Cardiac septum (tissue), 1 donor: Measurements from ENCODE around the gene CLIP2. TPM values are rescaled to one million over a fixed set of nuclear protein-coding genes. Genes with fewer than 3 reads are reported as not detected.
"Not testable (repeated sequence)": the region's sequence is repeated elsewhere in the genome, so short reads cannot be mapped to it uniquely, and the experiment has no call there.

Source experiments
- DNase-seq: peaks from one replicate; pipeline ENCODE4 v3.0.0-alpha.2; 2020; ENCODE audit warnings: low spot score
- intact Hi-C: fragments of 100-400 bp; cut with DNase I; formaldehyde crosslinking; loops from one replicate; pipeline ENCODE4 v1.14.0; 2022
- total RNA-seq: library from RNA; stranded (reverse); fragmentation: NEBNext Ultra II Directional; extraction: Animal tissue kit (Norgen Biotek cat#: 25700); gene quantifications from one replicate; pipeline ENCODE4 v1.2.1, GENCODE V29; 2021
- donor health status: DM: no; HTN: no; CAD: no.

CLIP2 gene
- total RNA-seq, 1 donor from 2014 or later = 9.9 TPM

DNA sequence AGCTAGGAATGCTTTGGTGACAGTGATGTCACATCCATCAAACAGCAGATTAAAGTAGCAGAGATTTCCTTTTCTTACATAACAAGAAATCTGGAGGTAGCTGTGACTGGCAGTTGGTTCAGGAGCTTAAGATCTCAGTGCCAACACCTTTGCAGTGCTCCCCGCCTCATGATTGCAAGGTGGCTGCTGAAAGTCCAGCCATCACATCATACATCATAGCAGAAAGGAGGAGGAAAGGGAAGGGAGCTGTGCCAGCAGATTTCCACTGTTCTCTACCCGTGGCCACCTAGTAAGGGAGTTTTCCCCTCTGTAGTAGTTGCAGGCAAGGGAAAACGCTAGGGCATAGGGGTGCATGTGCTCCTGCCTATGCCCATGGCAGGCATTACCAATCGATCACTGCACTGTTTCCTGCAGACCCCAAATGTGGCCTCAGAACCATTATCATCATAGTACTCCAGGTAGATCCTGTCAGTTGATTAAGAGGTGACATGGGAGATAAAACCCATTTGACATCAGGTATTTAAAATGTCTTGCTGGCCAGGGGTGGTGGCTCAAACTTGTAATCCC, 106.6 kb downstream of the CLIP2 start:
- intact Hi-C loops = no loop called here
- no peak for DNase-seq

- intact Hi-C loops = no loop called here
- no peak for DNase-seq
These were observed 107.8 kb downstream of the CLIP2 start for GRCh38 chr7:74396993-74397392.

GRCh38 chr7:74398426-74398825, 109.2 kb downstream of the CLIP2 start:
- intact Hi-C loops = no loop called here

GRCh38 chr7:74399006-74399405, 109.8 kb downstream of the CLIP2 start:
- intact Hi-C loops = no loop called here
- DNase-seq = no peak

More at GRCh38 chr7:74398426-74398825, 109.2 kb downstream of the CLIP2 start:
- no peak for DNase-seq

DNA sequence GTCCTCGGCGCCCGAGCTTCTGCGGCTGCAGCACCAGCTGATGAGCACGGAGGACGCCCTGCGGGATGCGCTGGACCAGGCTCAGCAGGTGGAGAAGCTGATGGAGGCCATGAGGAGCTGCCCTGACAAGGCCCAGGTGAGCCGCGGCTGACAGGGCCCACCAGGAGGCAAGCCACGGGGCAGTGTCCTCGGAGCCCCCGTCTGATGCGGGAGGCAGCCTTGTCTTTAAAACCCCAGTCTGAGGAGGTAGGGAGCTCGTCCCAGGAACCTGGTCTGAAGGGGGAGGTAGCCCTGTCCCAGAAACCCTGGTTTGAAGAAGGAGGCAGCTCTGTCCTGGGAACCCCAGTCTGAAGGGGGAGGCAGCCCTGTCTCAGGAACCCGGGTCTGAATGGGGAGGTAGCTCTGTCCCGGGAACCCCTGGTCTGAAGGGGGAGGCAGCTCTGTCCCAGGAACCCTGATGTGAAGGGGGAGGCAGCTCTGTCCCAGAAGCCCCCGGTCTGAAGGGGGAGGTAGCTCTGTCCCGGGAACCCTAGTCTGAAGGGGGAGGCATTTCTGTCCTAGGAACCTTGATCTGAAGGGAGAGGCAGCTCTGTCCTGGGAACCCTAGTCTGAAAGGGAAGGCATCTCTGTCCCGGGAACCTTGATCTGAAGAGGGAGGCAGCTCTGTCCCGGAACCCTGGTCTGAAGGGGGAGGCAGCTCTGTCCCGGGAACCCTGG, 111.4 kb downstream of the CLIP2 start:
- DNase-seq = no peak
- intact Hi-C loops = loop anchor here (2.0 to 5.0 kb wide), 3 partner anchors 194 to 533 kb away; no protein-coding TSS in a partner anchor

DNA sequence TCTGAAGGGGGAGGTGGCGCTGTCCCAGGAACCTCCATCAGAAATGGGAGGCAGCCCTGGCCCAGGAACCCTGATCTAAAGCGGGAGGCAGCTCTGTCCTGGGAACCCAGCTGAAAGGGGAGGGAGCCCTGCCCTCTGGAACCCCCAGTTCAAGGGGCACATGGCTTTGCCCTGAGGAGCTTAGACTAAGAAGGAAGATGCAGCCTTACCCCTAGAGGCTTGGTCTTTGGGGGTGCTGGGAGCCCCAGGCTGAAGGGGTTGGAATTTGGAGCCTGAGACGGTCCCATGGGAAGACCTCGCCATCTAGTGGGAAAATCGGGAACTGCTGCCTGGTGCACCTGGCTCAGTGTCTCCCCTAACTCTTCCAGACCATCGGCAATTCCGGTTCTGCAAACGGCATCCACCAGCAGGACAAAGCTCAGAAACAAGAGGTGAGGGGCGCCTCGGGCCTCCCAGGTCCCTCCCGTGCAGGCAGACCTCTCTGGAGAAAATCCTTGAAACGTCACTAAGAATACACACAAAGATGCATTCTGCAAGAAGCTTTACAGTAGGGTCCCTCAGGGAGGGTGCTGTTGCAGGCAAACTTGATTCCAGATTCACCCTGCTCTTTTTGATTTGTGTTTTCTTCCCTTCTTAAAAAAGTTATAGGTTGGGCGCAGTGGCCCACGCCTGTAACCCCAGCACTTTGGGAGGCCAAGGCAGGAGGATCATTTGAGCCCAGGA, 112.1 kb downstream of the CLIP2 start:
- DNase-seq = no peak

GRCh38 chr7:74402668-74403067, 113.5 kb downstream of the CLIP2 start:
- intact Hi-C loops = loop anchor here (5.0 kb wide), 2 partner anchors 335 to 535 kb away; no protein-coding TSS in a partner anchor
- not testable (repeated sequence) for DNase-seq

More for the DNA sequence above, 112.1 kb downstream of the CLIP2 start:
- intact Hi-C loops = loop anchor here (2.0 to 5.0 kb wide), 3 partner anchors 194 to 534 kb away; no protein-coding TSS in a partner anchor

DNA sequence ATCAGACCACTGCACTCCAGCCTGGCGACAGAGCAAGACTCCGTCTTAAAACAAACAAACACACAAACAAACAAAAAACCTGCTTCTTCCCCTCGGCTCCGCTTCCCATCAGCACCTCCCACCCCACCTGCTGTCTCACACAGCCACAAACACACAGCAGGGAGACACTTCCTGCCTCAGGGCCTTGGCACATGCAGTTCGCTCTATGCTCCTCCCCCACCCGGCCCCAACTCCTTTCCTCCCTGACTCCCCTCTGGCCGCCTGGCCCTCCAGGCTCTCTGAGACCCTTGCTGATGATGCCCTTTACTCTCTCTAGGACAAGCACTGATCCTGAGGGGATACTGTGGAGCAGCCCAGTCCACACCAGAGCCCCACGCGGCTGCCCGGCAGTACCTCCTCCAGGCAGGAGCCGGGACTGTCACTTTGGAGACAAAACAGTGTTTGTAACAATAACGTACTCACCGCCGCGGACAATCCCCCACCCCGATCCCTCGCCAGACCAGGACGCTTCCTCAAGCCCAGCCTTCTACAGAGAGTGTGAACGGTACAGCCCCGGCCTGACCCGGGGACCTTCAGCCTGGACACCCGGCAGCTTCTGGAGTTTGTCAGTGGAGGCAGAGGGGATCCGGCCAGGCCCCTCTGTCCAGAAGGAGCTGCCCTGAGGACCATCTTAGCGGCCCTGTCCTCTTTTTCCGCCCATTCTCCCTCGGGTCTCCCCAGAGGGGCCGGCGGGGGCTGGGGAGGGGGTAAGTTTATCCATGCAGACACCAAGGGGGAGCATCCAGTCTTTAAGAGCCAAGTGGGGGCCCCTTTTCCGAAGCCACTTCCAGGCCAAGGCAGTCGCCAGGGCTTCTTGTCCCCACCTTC, 114.5 kb downstream of the CLIP2 start:
- intact Hi-C loops = loop anchor here (5.0 kb wide), 2 partner anchors 336 to 536 kb away; no protein-coding TSS in a partner anchor
- no peak for DNase-seq

- intact Hi-C loops = loop anchor here (5.0 kb wide), 2 partner anchors 337 to 537 kb away; no protein-coding TSS in a partner anchor
- no peak for DNase-seq
These were observed 115.1 kb downstream of the CLIP2 start for GRCh38 chr7:74404388-74404700.

DNA sequence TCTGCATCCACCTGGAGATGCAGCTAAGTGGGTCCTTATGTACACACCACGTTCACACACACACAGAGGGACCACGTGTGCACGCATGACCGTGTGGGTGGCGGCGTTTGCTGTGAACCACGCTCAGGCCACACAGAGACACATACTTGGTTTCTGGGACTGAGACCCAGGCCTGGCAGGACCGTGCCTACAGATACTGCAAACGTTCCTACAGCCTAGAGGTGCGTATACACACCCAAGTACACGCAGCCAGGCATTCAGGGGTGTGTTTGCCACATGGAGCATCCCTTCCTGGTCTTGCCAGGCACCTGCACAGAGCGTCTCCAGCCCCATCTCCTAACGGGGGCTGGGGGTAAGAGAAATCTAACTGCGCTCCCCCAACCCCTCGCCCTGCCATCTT, 115.5 kb downstream of the CLIP2 start:
- intact Hi-C loops = loop anchor here (5.0 kb wide), 2 partner anchors 337 to 537 kb away; no protein-coding TSS in a partner anchor
- no peak for DNase-seq

GRCh38 chr7:74405191-74405898, 116.1 kb downstream of the CLIP2 start:
- intact Hi-C loops = no loop called here
- no peak for DNase-seq

- no peak for DNase-seq
- intact Hi-C loops = no loop called here
These were observed 116.8 kb downstream of the CLIP2 start for GRCh38 chr7:74405899-74406512.

DNA sequence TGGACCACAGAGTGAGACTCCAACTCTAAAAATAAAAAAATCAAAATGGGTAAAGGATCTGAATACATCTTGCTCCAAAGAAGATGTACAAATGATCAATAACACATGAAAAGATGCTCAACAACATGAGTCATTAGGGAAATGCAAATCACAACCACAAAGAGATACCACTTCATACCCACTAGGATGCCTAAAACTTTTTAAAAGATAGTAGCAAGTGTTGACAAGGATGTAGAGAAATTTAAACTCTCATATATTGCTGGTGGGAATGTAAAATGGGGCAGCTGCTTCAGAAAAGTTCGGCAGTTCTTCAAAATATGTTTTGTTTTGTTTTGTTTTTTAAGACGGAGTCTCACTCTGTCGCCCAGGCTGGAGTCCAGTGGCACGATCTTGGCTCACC, 118.8 kb downstream of the CLIP2 start:
- intact Hi-C loops = no loop called here
- no peak for DNase-seq

GRCh38 chr7:74409571-74409970, 120.4 kb downstream of the CLIP2 start:
- intact Hi-C loops = no loop called here
- no peak for DNase-seq

DNA sequence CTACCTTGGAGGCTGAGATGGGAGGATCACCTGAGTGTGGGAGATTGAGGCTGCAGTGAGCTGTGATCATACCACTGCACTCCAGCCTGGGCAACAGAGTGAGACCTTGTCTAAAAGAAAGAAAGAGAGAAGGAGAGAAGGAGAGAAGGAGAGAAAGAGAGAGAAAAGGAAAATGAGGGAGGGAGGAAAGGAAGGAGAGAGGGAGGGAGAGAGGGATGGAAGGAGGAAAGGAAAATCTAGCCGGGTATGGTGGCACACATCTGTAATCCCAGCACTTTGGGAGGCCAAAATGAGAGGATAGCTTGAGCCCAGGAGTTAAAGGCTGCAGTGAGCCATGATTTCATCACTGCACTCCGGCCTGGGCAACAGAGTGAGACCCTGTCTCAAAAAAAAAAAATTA, 121.6 kb downstream of the CLIP2 start:
- no peak for DNase-seq
- intact Hi-C loops = no loop called here

DNA sequence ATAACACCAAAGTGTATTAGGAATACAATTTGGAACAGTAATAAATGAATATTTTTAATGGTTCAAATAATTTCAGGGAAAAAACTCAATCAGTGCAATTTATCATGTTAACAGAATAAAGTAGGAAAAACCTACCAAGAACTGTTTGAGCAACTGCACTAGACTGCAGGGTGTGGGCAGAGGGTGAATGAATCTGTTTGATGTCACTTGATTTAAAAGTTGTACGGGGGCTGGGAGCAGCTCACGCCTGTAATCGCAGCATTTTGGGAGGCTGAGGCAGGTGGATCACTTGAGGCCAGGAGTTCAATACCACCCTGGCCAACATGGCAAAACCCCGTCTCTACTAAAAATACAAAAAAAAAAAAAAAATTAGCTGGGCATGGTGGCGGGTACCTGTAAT, 122.4 kb downstream of the CLIP2 start:
- DNase-seq, intact Hi-C loops: not testable (repeated sequence)

DNA sequence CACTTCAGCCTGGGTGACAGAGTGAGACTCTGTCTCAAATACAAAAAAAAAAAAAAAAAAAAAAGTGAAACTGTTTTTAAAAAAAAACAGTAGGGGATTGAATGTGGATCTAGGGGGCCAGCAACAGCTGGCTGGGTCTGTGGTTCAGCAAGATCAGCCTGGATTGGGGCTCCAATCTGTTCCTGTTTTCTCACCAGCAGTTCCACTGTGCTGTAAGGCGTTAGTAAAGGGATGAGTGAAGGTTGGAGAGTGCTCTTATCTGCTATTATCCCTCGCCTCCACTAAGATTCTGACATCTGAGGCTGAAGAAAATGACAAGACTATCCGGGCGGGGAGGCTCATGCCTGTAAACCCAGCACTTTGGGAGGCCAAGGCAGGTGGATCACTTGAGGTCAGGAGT, 122.8 kb downstream of the CLIP2 start:
- intact Hi-C loops = no loop called here
- no peak for DNase-seq

DNA sequence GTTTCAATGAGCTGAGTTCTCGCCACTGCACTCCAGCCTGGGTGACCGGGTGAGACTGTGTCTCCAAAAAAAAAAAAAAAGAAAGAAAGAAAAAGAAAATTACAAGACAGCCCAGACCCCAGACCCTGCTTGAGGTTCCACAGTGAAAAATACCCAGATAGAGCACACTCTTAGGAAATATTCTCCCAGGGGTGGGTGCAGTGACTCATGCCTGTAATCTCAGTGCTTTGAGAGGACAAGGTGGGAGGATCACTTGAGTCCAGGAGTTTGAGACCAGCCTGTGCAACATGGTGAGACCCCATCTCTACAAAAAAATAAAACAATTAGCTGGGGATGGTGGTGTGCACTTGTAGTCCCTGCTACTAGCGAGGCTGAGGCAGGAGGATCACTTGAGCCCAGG, 123.4 kb downstream of the CLIP2 start:
- intact Hi-C loops = no loop called here
- no peak for DNase-seq
